OCI-LY1 (cell line): ENCODE data around the gene ATP1B3.

ENCODE experiments used
- H2AFZ ChIP-seq: fragments of 200-600 bp; sonication (generic), shearing (Covaris generic); 2 replicates; pipeline ENCODE4 v1.6.0; 2014; ENCODE audit warnings: antibody characterized with exemption, mild to moderate bottlenecking, low read length
- H3F3A ChIP-seq: fragments of 200-600 bp; sonication (generic), shearing (Covaris generic); 2 replicates; pipeline ENCODE4 v1.6.0; 2014; ENCODE audit warnings: mild to moderate bottlenecking, antibody characterized with exemption, low read length, moderate library complexity; ENCODE audit not compliant: insufficient read depth
- H3K27ac ChIP-seq: fragments of 200-600 bp; sonication (generic); 2 replicates; pipeline ENCODE4 v1.5.1; 2014; ENCODE audit warnings: low read length, mixed run types, mild to moderate bottlenecking, low read depth; ENCODE audit not compliant: poor library complexity, severe bottlenecking
- H3K27me3 ChIP-seq: fragments of 200-600 bp; sonication (generic); 2 replicates; pipeline ENCODE4 v1.6.0; 2014; ENCODE audit warnings: antibody characterized with exemption, mild to moderate bottlenecking, low read length, moderate library complexity; ENCODE audit not compliant: insufficient read depth
- H3K36me3 ChIP-seq: fragments of 200-600 bp; sonication (generic); 2 replicates; pipeline ENCODE4 v1.6.1; 2014; ENCODE audit warnings: mild to moderate bottlenecking, antibody characterized with exemption, low read length, moderate library complexity, mixed read lengths; ENCODE audit not compliant: insufficient read depth
- H3K4me1 ChIP-seq: fragments of 200-600 bp; sonication (generic); 2 replicates; pipeline ENCODE4 v1.5.1; 2014; ENCODE audit warnings: mild to moderate bottlenecking, low read length, moderate library complexity; ENCODE audit not compliant: insufficient read depth, severe bottlenecking
- H3K4me2 ChIP-seq: fragments of 200-600 bp; sonication (generic), shearing (Covaris generic); 2 replicates; pipeline ENCODE4 v1.6.1; 2014; ENCODE audit warnings: low read length
- H3K4me3 ChIP-seq: fragments of 200-600 bp; sonication (generic); 2 replicates; pipeline ENCODE4 v1.5.1; 2014; ENCODE audit warnings: low read length, low read depth, mild to moderate bottlenecking, mixed read lengths; ENCODE audit not compliant: poor library complexity, severe bottlenecking
- H3K79me2 ChIP-seq: fragments of 200-600 bp; shearing (Covaris generic); 2 replicates; pipeline ENCODE4 v1.6.1; 2016; ENCODE audit warnings: mixed run types, low read length, mixed read lengths; ENCODE audit not compliant: insufficient read depth
- H3K9ac ChIP-seq: fragments of 200-600 bp; sonication (generic), shearing (Covaris generic); 2 replicates; pipeline ENCODE4 v1.6.1; 2014; ENCODE audit warnings: mild to moderate bottlenecking, low read length, mixed read lengths
- H3K9me2 ChIP-seq: fragments of 200-600 bp; sonication (generic), shearing (Covaris generic); 2 replicates; pipeline ENCODE4 v1.6.1; 2014; ENCODE audit warnings: low read depth, mild to moderate bottlenecking, low read length, mixed read lengths
- H3K9me3 ChIP-seq: fragments of 200-600 bp; shearing (Covaris generic); 2 replicates; pipeline ENCODE4 v1.6.1; 2014; ENCODE audit warnings: low read length, mixed read lengths
- H4K20me1 ChIP-seq: fragments of 200-600 bp; sonication (generic), shearing (Covaris generic); 2 replicates; pipeline ENCODE4 v1.6.0; 2016; ENCODE audit warnings: mild to moderate bottlenecking, low read length; ENCODE audit not compliant: insufficient read depth
- CTCF ChIP-seq: fragments of 200-600 bp; sonication (generic), shearing (Covaris generic); IDR thresholded peaks from 2 replicates; pipeline ENCODE4 v1.5.1; 2017; ENCODE audit warnings: mild to moderate bottlenecking, antibody characterized with exemption, low read length, moderate library complexity, mixed read lengths
- EZH2 ChIP-seq: fragments of 200-600 bp; sonication (generic), shearing (Covaris generic); IDR thresholded peaks from 2 replicates; pipeline ENCODE4 v1.8.0; 2017; ENCODE audit warnings: borderline replicate concordance, mixed run types, mild to moderate bottlenecking, antibody characterized with exemption, low read length, moderate library complexity, mixed read lengths

Gene ATP1B3

GRCh38 chr3:141853629-141854168 is 22.7 kb upstream of the ATP1B3 start:
- Histone ChIP-seq H2AFZ (no peak overlapping the region), H3K9me3 (no peaks in the 10 kb centered on the region), H3K36me3 (no peaks in the 10 kb centered on the region), H3K27ac (no peak overlapping the region), H3K9me2 (no peaks in the 10 kb centered on the region), H3K27me3 (0 out of 2 replicates have a peak, but pooled peaks cover 3% of the 10 kb centered on the region), H3K4me3 (no peak overlapping the region), H3K4me1 (peaks cover 6% of the 10 kb centered on the region), H3K79me2 (no peaks in the 10 kb centered on the region), H3K4me2 (no peak overlapping the region), H3K9ac (no peak overlapping the region), H4K20me1 (no peaks in the 10 kb centered on the region), H3F3A (no peaks in the 10 kb centered on the region)
- no peak for TF ChIP-seq EZH2
- TF ChIP-seq CTCF: no peak

GRCh38 chr3:141854599-141854998 is 21.8 kb upstream of the ATP1B3 start:
- H3K9me3 ChIP-seq: no peaks in the 10 kb centered on the region
- H3K4me3 ChIP-seq: no peak overlapping the region
- peak; percentile 32; the same call in 1 of the 2 replicates for TF ChIP-seq CTCF
- TF ChIP-seq EZH2: no peak
- H3K27ac ChIP-seq: no peak overlapping the region
- no peak overlapping the region for H3K9ac ChIP-seq
- no peaks in the 10 kb centered on the region for H4K20me1 ChIP-seq
- H3K27me3 ChIP-seq: 0 out of 2 replicates have a peak, but pooled peaks cover 3% of the 10 kb centered on the region
- H3K36me3 ChIP-seq: no peaks in the 10 kb centered on the region
- H3K79me2 ChIP-seq: no peaks in the 10 kb centered on the region
- H3K4me1 ChIP-seq: peaks cover 6% of the 10 kb centered on the region
- no peak overlapping the region for H3K4me2 ChIP-seq
- H3F3A ChIP-seq: no peaks in the 10 kb centered on the region
- no peak overlapping the region for H2AFZ ChIP-seq
- no peaks in the 10 kb centered on the region for H3K9me2 ChIP-seq

GRCh38 chr3:141858312-141858711 is 18.1 kb upstream of the ATP1B3 start:
- H3K79me2 ChIP-seq: no peaks in the 10 kb centered on the region
- no peak overlapping the region for H3K27ac ChIP-seq
- H3K9me3 ChIP-seq: no peaks in the 10 kb centered on the region
- peaks cover 6% of the 10 kb centered on the region for H3K4me1 ChIP-seq
- H4K20me1 ChIP-seq: no peaks in the 10 kb centered on the region
- H3K4me3 ChIP-seq: no peak overlapping the region
- no peak overlapping the region for H3K9ac ChIP-seq
- no peaks in the 10 kb centered on the region for H3K27me3 ChIP-seq
- no peaks in the 10 kb centered on the region for H3K36me3 ChIP-seq
- H3F3A ChIP-seq: no peaks in the 10 kb centered on the region
- TF ChIP-seq EZH2 (no peak), CTCF (no peak)
- no peak overlapping the region for H3K4me2 ChIP-seq
- no peak overlapping the region for H2AFZ ChIP-seq
- no peaks in the 10 kb centered on the region for H3K9me2 ChIP-seq
